A673 (cell line): ENCODE measurements around the gene SCAF4. TPM values are rescaled to one million over a fixed set of nuclear protein-coding genes. Genes with fewer than 3 reads are reported as not detected.

Source experiments
- BruUV-seq: library from RNA; stranded (reverse); fragments of 400-500 nt; replicated peaks from 2 replicates; lab custom pipeline; 2021; lab: Mats Ljungman, UMichigan
- CTCF ChIA-PET: fragments of 300-600 bp; sonication (Branson Sonifier 250); formaldehyde crosslinking; loops from one replicate; lab custom pipeline; 2022; ENCODE audit warnings: antibody characterized with exemption; lab: Charles Lee
- POLR2A ChIA-PET: fragments of 300-600 bp; sonication (Branson Sonifier 250); formaldehyde crosslinking; loops from one replicate; lab custom pipeline; 2022; ENCODE audit warnings: antibody characterized with exemption; ENCODE audit not compliant: low non-redundant PET; lab: Charles Lee
- DNase-seq: peaks from one replicate; pipeline ENCODE4 v3.0.0-alpha.2; 2015; ENCODE audit warnings: low spot score
- H3K27ac ChIP-seq: fragments of 200-600 bp; sonication (generic); 2 replicates; pipeline ENCODE4 v1.5.1; 2016; ENCODE audit warnings: mixed run types, low read depth, mild to moderate bottlenecking, mixed read lengths, antibody characterized with exemption, low read length; ENCODE audit not compliant: poor library complexity, severe bottlenecking
- H3K27me3 ChIP-seq: fragments of 200-600 bp; sonication (generic); replicated peaks from 2 replicates; pipeline ENCODE4 v1.6.1; 2017; ENCODE audit warnings: mixed run types, low read depth, mild to moderate bottlenecking, mixed read lengths, antibody characterized with exemption, low read length; ENCODE audit not compliant: insufficient read depth, poor library complexity
- H3K36me3 ChIP-seq: fragments of 200-600 bp; sonication (generic); 2 replicates; pipeline ENCODE4 v1.6.1; 2016; ENCODE audit warnings: mixed run types, mild to moderate bottlenecking, mixed read lengths, antibody characterized with exemption, low read length; ENCODE audit not compliant: insufficient read depth, poor library complexity, severe bottlenecking
- H3K4me1 ChIP-seq: fragments of 200-600 bp; sonication (generic); 2 replicates; pipeline ENCODE4 v1.6.1; 2017; ENCODE audit warnings: mixed run types, mild to moderate bottlenecking, mixed read lengths, antibody characterized with exemption, low read length; ENCODE audit not compliant: insufficient read depth, poor library complexity, severe bottlenecking
- H3K4me3 ChIP-seq: fragments of 200-600 bp; sonication (generic); 2 replicates; pipeline ENCODE4 v1.5.1; 2016; ENCODE audit warnings: low read depth, mixed run types, mild to moderate bottlenecking, mixed read lengths, low read length; ENCODE audit not compliant: poor library complexity, severe bottlenecking
- H3K9me3 ChIP-seq: fragments of 200-600 bp; sonication (generic); 2 replicates; pipeline ENCODE4 v1.6.1; 2016; ENCODE audit warnings: mixed run types, low read depth, mild to moderate bottlenecking, mixed read lengths, antibody characterized with exemption, low read length; ENCODE audit not compliant: poor library complexity, severe bottlenecking
- CTCF ChIP-seq: fragments of 300-800, 200-600 bp; sonication (generic); conservative IDR thresholded peaks from 2 replicates; pipeline ENCODE4 v1.5.1; 2017; ENCODE audit warnings: low read depth, mild to moderate bottlenecking, antibody characterized with exemption, low read length, moderate library complexity, mixed read lengths
- EZH2 ChIP-seq: fragments of 200-600 bp; sonication (generic); IDR thresholded peaks from 2 replicates; pipeline ENCODE4 v1.6.1; 2017; ENCODE audit warnings: borderline replicate concordance, low read depth, mild to moderate bottlenecking, mixed read lengths, antibody characterized with exemption, low read length; ENCODE audit not compliant: poor library complexity, severe bottlenecking
- intact Hi-C: fragments of 100-400 bp; cut with micrococcal nuclease; formaldehyde crosslinking; loops from one replicate; pipeline ENCODE4 v1.10.0; 2022; ENCODE audit not compliant: unreplicated experiment
- total RNA-seq: library from RNA; stranded (reverse); gene quantifications from 2 replicates; pipeline ENCODE4 v1.2.3, GENCODE V29; 2021

The SCAF4 gene
- total RNA-seq, 1 experiment from 2014 or later, result 57.0 TPM

- TF ChIP-seq EZH2 (no peak), CTCF (no peak)
- no peaks in the 10 kb centered on the region for H3K9me3 ChIP-seq
- H3K36me3 ChIP-seq, result no peaks in the 10 kb centered on the region
- DNase-seq, result no peak
- no peak overlapping the region for H3K27ac ChIP-seq
- POLR2A ChIA-PET, result no interaction called here
- no peaks in the 10 kb centered on the region for H3K27me3 ChIP-seq
- BruUV-seq, result no TSS peak
- H3K4me1 ChIP-seq, result no peaks in the 10 kb centered on the region
- H3K4me3 ChIP-seq, result no peak overlapping the region
- intact Hi-C loops, result no loop called here
- CTCF ChIA-PET, result no interaction called here
Measured at GRCh38 chr21:31754708-31754960, 22.7 kb upstream of the SCAF4 start.

- POLR2A ChIA-PET, result no interaction called here
- H3K4me1 ChIP-seq, result no peaks in the 10 kb centered on the region
- no peaks in the 10 kb centered on the region for H3K36me3 ChIP-seq
- no peak overlapping the region for H3K4me3 ChIP-seq
- no peak for TF ChIP-seq EZH2
- no peak for TF ChIP-seq CTCF
- no peaks in the 10 kb centered on the region for H3K9me3 ChIP-seq
- H3K27me3 ChIP-seq, result no peaks in the 10 kb centered on the region
- CTCF ChIA-PET, result no interaction called here
- no TSS peak for BruUV-seq
- intact Hi-C loops, result no loop called here
- no peak for DNase-seq
- no peak overlapping the region for H3K27ac ChIP-seq
Measured at GRCh38 chr21:31753949-31754707, 22.2 kb upstream of the SCAF4 start.

GRCh38 chr21:31752967-31753366, 21.0 kb upstream of the SCAF4 start:
- Histone ChIP-seq H3K9me3 (no peaks in the 10 kb centered on the region), H3K4me3 (no peak overlapping the region), H3K27ac (no peak overlapping the region), H3K4me1 (no peaks in the 10 kb centered on the region), H3K36me3 (no peaks in the 10 kb centered on the region), H3K27me3 (no peaks in the 10 kb centered on the region)
- no TSS peak for BruUV-seq
- POLR2A ChIA-PET, result no interaction called here
- TF ChIP-seq CTCF, result no peak
- no peak for TF ChIP-seq EZH2
- intact Hi-C loops, result no loop called here
- CTCF ChIA-PET, result no interaction called here
- no peak for DNase-seq
